Heart right ventricle (tissue), 16 donors: ENCODE data around the gene PDE4D. TPM values are rescaled to one million over a fixed set of nuclear protein-coding genes. Genes with fewer than 3 reads are reported as not detected.
A peak's percentile ranks its signal among the peaks of the same experiment; 100 is the strongest.
"Not testable (repeated sequence)": the region's sequence is repeated elsewhere in the genome, so short reads cannot be mapped to it uniquely, and the experiment has no call there.

Experiments used
- ATAC-seq, 8 donors: fragments of 200-7000 bp; cut with Tn5 transposase; one replicate each; pipeline ENCODE4 v1.9.1; 2020; ENCODE audit warnings: mild to moderate bottlenecking in 8 of 8, moderate library complexity in 8 of 8, moderate number of reproducible peaks in 1 of 8
- DNase-seq, 2 donors: peaks; one replicate each; pipeline ENCODE4 v3.0.0-alpha.2; 2020
- H3K27ac ChIP-seq, 10 donors: fragments of 200-600 bp; sonication (generic) in 2 of 10; one replicate each; pipeline versions ENCODE4 v1.5.0 to v1.8.0; 2020 to 2022; ENCODE audit warnings: mild to moderate bottlenecking in 3 of 10
- H3K27me3 ChIP-seq, 7 donors: fragments of 200-600 bp; one replicate each; pipeline ENCODE4 v1.8.0; 2021 to 2022; ENCODE audit warnings: mild to moderate bottlenecking in 2 of 7
- H3K36me3 ChIP-seq, 9 donors: fragments of 200-600 bp; sonication (generic) in 1 of 9; one replicate each; pipeline versions ENCODE4 v1.5.0 to v1.8.0; 2020 to 2022; ENCODE audit warnings: mild to moderate bottlenecking in 2 of 9
- H3K4me1 ChIP-seq, 9 donors: fragments of 200-600 bp; sonication (generic) in 1 of 9; one replicate each; pipeline versions ENCODE4 v1.5.0 to v1.8.0; 2020 to 2022; ENCODE audit warnings: mild to moderate bottlenecking in 4 of 9
- H3K4me3 ChIP-seq, 10 donors: fragments of 200-600 bp; sonication (generic) in 2 of 10; one replicate each; pipeline versions ENCODE4 v1.5.0 to v1.8.0; 2020 to 2022; ENCODE audit warnings: mild to moderate bottlenecking in 7 of 10, moderate library complexity in 2 of 10
- H3K9me3 ChIP-seq, 11 donors: fragments of 200-600 bp in 10 of 11; sonication (generic) in 2 of 11; one replicate each; pipeline versions ENCODE4 v1.5.0 to v1.8.0; 2013 to 2022; ENCODE audit warnings: mild to moderate bottlenecking in 2 of 11, control low read depth in 1 of 11, moderate library complexity in 1 of 11
- CTCF ChIP-seq, 9 donors: fragments of 200-600 bp; sonication (generic) in 2 of 9; IDR thresholded peaks; one replicate each; pipeline versions ENCODE4 v1.5.0 to v1.8.0; 2021 to 2022; ENCODE audit warnings: antibody characterized with exemption in 9 of 9, mild to moderate bottlenecking in 5 of 9, moderate library complexity in 1 of 9
- WGBS, 2 donors: extraction: QIAGEN DNeasy Blood & Tissue Kit; methylation state at CpG; one replicate each; pipeline ENCODE4 v1.1.7; 2013; ENCODE audit warnings: inconsistent platforms in 1 of 2; 5-methylcytosine and 5-hydroxymethylcytosine counted together
- intact Hi-C, 10 donors: fragments of 100-400 bp; cut with DNase I; formaldehyde crosslinking; loops; one replicate each; pipeline versions ENCODE4 v1.11.1 to v1.14.2; 2022
- polyA plus RNA-seq, 2 donors: library from polyadenylated mRNA; stranded (reverse); fragments of 200-250 nt; gene quantifications; one replicate each; pipeline ENCODE4 v1.2.3, GENCODE V29; 2013
- total RNA-seq, 10 donors: library from RNA; stranded (reverse); fragmentation: NEBNext Ultra II Directional in 3 of 10; extraction: Animal tissue kit (Norgen Biotek cat#: 25700) in 3 of 10; gene quantifications; one replicate each; pipeline versions ENCODE4 v1.2.1 to v1.2.4, GENCODE V29; 2021 to 2023
- donor health status: Arrhythmogenic right ventricular cardiomyopathy.
- donor health status: ischemic (EF 13 %, LVEDD 7.1; RV severe dilation, severe dysfunction).
- donor health status: healthy with polysubstance abuse.
- donor health status: DM: no; HTN: yes; CAD: no.
- donor health status: DM: no; HTN: no; CAD: no.
- donor health status: ischemic (EF 25% LVEDD 6.9; RV normal size, moderate dysfunction).
- donor health status: ischemic (EF 25% LVEDD 5.7; RV mildly dilated, moderate dysfunction).
- donor health status: healthy.
- donor health status: DM: yes; HTN: yes; CAD: no.
- donor health status: Ischemic cardiomyopathy.
- donor health status: ischemic (EF 35%, LVEDD 5.7; RV mildly dilated, moderate dysfunction).
- donor health status: nonischemic (EF 11% LVEDD 7.7; RV severe dilation, severe dysfunction).
- donor health status: DM: yes; HTN: yes; CAD: no.
- donor health status: PGD.
- donor health status: ischemic (EF 29% LVEDD 5.4; RV normal size, mild dysfunction).
- donor health status: nonischemic (EF 23%, LVEDD 6.1; RV moderate dilation, normal function).

Gene PDE4D
- total and polyA plus RNA-seq, 12 donors = 5.8 to 83.2 (median 39.5) TPM

- Histone ChIP-seq H3K27me3 (no peaks in the 10 kb centered on the region), H3K9me3 (no peaks in the 10 kb centered on the region), H3K36me3 (no peaks in the 10 kb centered on the region), H3K4me3 (no peak overlapping the region), H3K4me1 (no peaks in the 10 kb centered on the region), H3K27ac (no peak overlapping the region)
- intact Hi-C loops = loop anchor here (5.0 to 10.0 kb wide), 9 partner anchors 110 to 490 kb away; no protein-coding TSS in a partner anchor
- WGBS, 2 donors = 86 to 90% methylated on average over 2 of the region's 2 CpGs
- no peak for TF ChIP-seq CTCF (IDR thresholded peaks at IDR 0.05)
- no peak for DNase-seq
- ATAC-seq = no peak
Observed at GRCh38 chr5:59674763-59675162, 218.8 kb downstream of the PDE4D start.

GRCh38 chr5:59673438-59674058, 220.0 kb downstream of the PDE4D start:
- 23% methylated on average over 4 of the region's 4 CpGs for WGBS, 2 donors
- Histone ChIP-seq H3K9me3 (no peaks in the 10 kb centered on the region), H3K27me3 (no peaks in the 10 kb centered on the region), H3K4me1 (no peaks in the 10 kb centered on the region), H3K36me3 (no peaks in the 10 kb centered on the region), H3K4me3 (no peak overlapping the region), H3K27ac (no peak overlapping the region)
- peak; percentile 70 to 88 (median 84) for TF ChIP-seq CTCF (IDR thresholded peaks at IDR 0.05)
- DNase-seq (no peak), ATAC-seq (no peak)
- intact Hi-C loops = loop anchor here (1.0 to 10.0 kb wide), 13 partner anchors 111 to 489 kb away; no protein-coding TSS in a partner anchor

GRCh38 chr5:59666440-59667068, 227.0 kb downstream of the PDE4D start:
- no peak for TF ChIP-seq CTCF (IDR thresholded peaks at IDR 0.05)
- no peaks in the 10 kb centered on the region for H3K36me3 ChIP-seq
- intact Hi-C loops = loop anchor here in 2 of 10 donors (5.0 kb wide), 2 partner anchors 274 to 1141 kb away; no protein-coding TSS in a partner anchor
- H3K4me3 ChIP-seq = no peak overlapping the region
- H3K4me1 ChIP-seq = peaks cover 0 to 12% (median 4%) of the 10 kb centered on the region in 9 donors
- H3K27ac ChIP-seq = no peak overlapping the region
- no peak for DNase-seq
- H3K27me3 ChIP-seq = no peaks in the 10 kb centered on the region
- no peak for ATAC-seq
- whole genome bisulfite sequencing, 2 donors = 72 to 75% methylated on average over 4 of the region's 4 CpGs
- no peaks in the 10 kb centered on the region for H3K9me3 ChIP-seq

- not testable (repeated sequence) for H3K4me3 ChIP-seq, H3K36me3 ChIP-seq, H3K27me3 ChIP-seq, H3K27ac ChIP-seq, ATAC-seq, H3K9me3 ChIP-seq, DNase-seq
- intact Hi-C loops = loop anchor here in 2 of 10 donors (5.0 kb wide), 2 partner anchors 274 to 1141 kb away; no protein-coding TSS in a partner anchor
- H3K4me1 ChIP-seq = peaks cover 0 to 17% (median 4%) of the 10 kb centered on the region in 9 donors
- WGBS, 2 donors = 97 to 99% methylated on average over 7 of the region's 7 CpGs
Observed at GRCh38 chr5:59665832-59666203, 227.7 kb downstream of the PDE4D start.
